ENCODE results near the gene SNX1. TPM values are rescaled to one million over a fixed set of nuclear protein-coding genes. Genes with fewer than 3 reads are reported as not detected.

SNX1 gene
- total and polyA plus RNA-seq, 2 experiments from 2014 or later, result 36.5 to 36.9 TPM

GRCh38 chr15:64149424-64149823, 53.6 kb downstream of the SNX1 start:
- Histone ChIP-seq H3K36me3 (no peaks in the 10 kb centered on the region), H3K4me1 (ENCODE audit: low read depth) (peaks cover 17% of the 10 kb centered on the region), H3K4me3 (no peak overlapping the region), H3K27ac (no peak overlapping the region), H3K9me3 (ENCODE audit: low read depth) (no peaks in the 10 kb centered on the region), H3K27me3 (peaks cover 18% of the 10 kb centered on the region)
- TF ChIP-seq CTCF (IDR thresholded peaks at IDR 0.05; ENCODE audit: low read depth, low read length), result peak; percentile 24
- peak in 1 of 2 donors; percentile 41 for DNase-seq (ENCODE audit: low read depth in 1 of 2, low spot score in 1 of 2)

GRCh38 chr15:64149893-64150578, 54.3 kb downstream of the SNX1 start:
- no peak overlapping the region for H3K4me3 ChIP-seq
- no peaks in the 10 kb centered on the region for H3K9me3 ChIP-seq (ENCODE audit: low read depth)
- H3K27me3 ChIP-seq, result peaks cover 18% of the 10 kb centered on the region
- DNase-seq (ENCODE audit: low read depth in 1 of 2, low spot score in 1 of 2), result peak in 1 of 2 donors; percentile 39
- H3K36me3 ChIP-seq, result no peaks in the 10 kb centered on the region
- TF ChIP-seq CTCF (IDR thresholded peaks at IDR 0.05; ENCODE audit: low read depth, low read length), result no peak
- no peak overlapping the region for H3K27ac ChIP-seq
- H3K4me1 ChIP-seq (ENCODE audit: low read depth), result peaks cover 17% of the 10 kb centered on the region

- Histone ChIP-seq H3K27ac (no peak within 1 kb of the TSS), H3K9me3 (ENCODE audit: low read depth) (no peaks in the 10 kb centered on the region), H3K36me3 (peaks cover 12% of the 10 kb centered on the region), H3K4me1 (ENCODE audit: low read depth) (peaks cover 6% of the 10 kb centered on the region), H3K4me3 (peak within 1 kb of the TSS; percentile 46), H3K27me3 (peaks cover 18% of the 10 kb centered on the region)
- peak in 1 of 2 donors; percentile 40 for DNase-seq (ENCODE audit: low read depth in 1 of 2, low spot score in 1 of 2)
- TF ChIP-seq CTCF (IDR thresholded peaks at IDR 0.05; ENCODE audit: low read depth, low read length), result no peak
Observed at GRCh38 chr15:64151727-64152506, 56.1 kb downstream of the SNX1 start, which contains the start of gene SNX22. Gene SNX22, plus strand, starts transcription at chr15:64151731. Its CDS starts 45 bp downstream, at chr15:64151776.

GRCh38 chr15:64152507-64153387, 57.0 kb downstream of the SNX1 start:
- peak overlapping the region; percentile 46 for H3K4me3 ChIP-seq
- H3K4me1 ChIP-seq (ENCODE audit: low read depth), result peaks cover 3% of the 10 kb centered on the region
- no peak for DNase-seq (ENCODE audit: low read depth in 1 of 2, low spot score in 1 of 2)
- TF ChIP-seq CTCF (IDR thresholded peaks at IDR 0.05; ENCODE audit: low read depth, low read length), result no peak
- H3K27ac ChIP-seq, result no peak overlapping the region
- no peaks in the 10 kb centered on the region for H3K9me3 ChIP-seq (ENCODE audit: low read depth)
- peaks cover 18% of the 10 kb centered on the region for H3K27me3 ChIP-seq
- H3K36me3 ChIP-seq, result peaks cover 21% of the 10 kb centered on the region

Data from cardiac muscle cell (in vitro differentiated cells and primary cell).